Measurements from ENCODE around the gene ZBTB8B. TPM values are rescaled to one million over a fixed set of nuclear protein-coding genes. Genes with fewer than 3 reads are reported as not detected.
A peak's percentile ranks its signal among the peaks of the same experiment; 100 is the strongest.
"Not testable (repeated sequence)": the region's sequence is repeated elsewhere in the genome, so short reads cannot be mapped to it uniquely, and the experiment has no call there.

Gene ZBTB8B
- total RNA-seq, 1 donor from 2014 or later = 0.30 TPM

- H3K4me1 Mint-ChIP-seq (ENCODE audit: low read depth) = peaks cover 20% of the 10 kb centered on the region
- peaks cover 1% of the 10 kb centered on the region for H3K27me3 Mint-ChIP-seq (ENCODE audit: low read depth)
- H3K4me3 Mint-ChIP-seq (ENCODE audit: unreplicated experiment) = no peak overlapping the region
- no peak for DNase-seq (ENCODE audit: low spot score)
- peak overlapping the region; percentile 87 for H3K27ac Mint-ChIP-seq (ENCODE audit: unreplicated experiment)
- H3K36me3 Mint-ChIP-seq (ENCODE audit: low read depth) = peaks cover 3% of the 10 kb centered on the region
- TF ChIP-seq CTCF (IDR thresholded peaks at IDR 0.05) = peak; percentile 49
- H3K9me3 Mint-ChIP-seq (ENCODE audit: low read depth) = peaks cover 2% of the 10 kb centered on the region
Measured at GRCh38 chr1:32448773-32449456, 16.0 kb upstream of the ZBTB8B start.

GRCh38 chr1:32449457-32449831 lies 15.4 kb upstream of the ZBTB8B start:
- not testable (repeated sequence) for H3K4me3 Mint-ChIP-seq (ENCODE audit: unreplicated experiment); H3K9me3 Mint-ChIP-seq (ENCODE audit: low read depth); H3K27ac Mint-ChIP-seq (ENCODE audit: unreplicated experiment); DNase-seq (ENCODE audit: low spot score); H3K27me3 Mint-ChIP-seq (ENCODE audit: low read depth); H3K36me3 Mint-ChIP-seq (ENCODE audit: low read depth)
- H3K4me1 Mint-ChIP-seq (ENCODE audit: low read depth) = peaks cover 20% of the 10 kb centered on the region

GRCh38 chr1:32454726-32455125 lies 10.1 kb upstream of the ZBTB8B start:
- TF ChIP-seq CTCF (IDR thresholded peaks at IDR 0.05) = no peak
- H3K9me3 Mint-ChIP-seq (ENCODE audit: low read depth) = peaks cover 16% of the 10 kb centered on the region
- peaks cover 2% of the 10 kb centered on the region for H3K36me3 Mint-ChIP-seq (ENCODE audit: low read depth)
- H3K27me3 Mint-ChIP-seq (ENCODE audit: low read depth) = no peaks in the 10 kb centered on the region
- no peak for DNase-seq (ENCODE audit: low spot score)
- H3K27ac Mint-ChIP-seq (ENCODE audit: unreplicated experiment) = no peak overlapping the region
- no peak overlapping the region for H3K4me3 Mint-ChIP-seq (ENCODE audit: unreplicated experiment)
- no peaks in the 10 kb centered on the region for H3K4me1 Mint-ChIP-seq (ENCODE audit: low read depth)

GRCh38 chr1:32455958-32456357 lies 8.9 kb upstream of the ZBTB8B start:
- DNase-seq (ENCODE audit: low spot score) = no peak
- peaks cover 2% of the 10 kb centered on the region for H3K36me3 Mint-ChIP-seq (ENCODE audit: low read depth)
- TF ChIP-seq CTCF (IDR thresholded peaks at IDR 0.05) = no peak
- peaks cover 16% of the 10 kb centered on the region for H3K9me3 Mint-ChIP-seq (ENCODE audit: low read depth)
- no peak overlapping the region for H3K4me3 Mint-ChIP-seq (ENCODE audit: unreplicated experiment)
- H3K4me1 Mint-ChIP-seq (ENCODE audit: low read depth) = no peaks in the 10 kb centered on the region
- no peak overlapping the region for H3K27ac Mint-ChIP-seq (ENCODE audit: unreplicated experiment)
- H3K27me3 Mint-ChIP-seq (ENCODE audit: low read depth) = no peaks in the 10 kb centered on the region

- DNase-seq (ENCODE audit: low spot score); H3K36me3 Mint-ChIP-seq (ENCODE audit: low read depth); H3K27me3 Mint-ChIP-seq (ENCODE audit: low read depth); H3K4me3 Mint-ChIP-seq (ENCODE audit: unreplicated experiment); H3K4me1 Mint-ChIP-seq (ENCODE audit: low read depth); H3K27ac Mint-ChIP-seq (ENCODE audit: unreplicated experiment): not testable (repeated sequence)
- H3K9me3 Mint-ChIP-seq (ENCODE audit: low read depth) = peaks cover 16% of the 10 kb centered on the region
Measured at GRCh38 chr1:32458798-32459197, 6.1 kb upstream of the ZBTB8B start.

GRCh38 chr1:32462977-32463376 lies 1.9 kb upstream of the ZBTB8B start:
- DNase-seq (ENCODE audit: low spot score); H3K27ac Mint-ChIP-seq (ENCODE audit: unreplicated experiment); H3K4me3 Mint-ChIP-seq (ENCODE audit: unreplicated experiment); H3K27me3 Mint-ChIP-seq (ENCODE audit: low read depth); H3K36me3 Mint-ChIP-seq (ENCODE audit: low read depth): not testable (repeated sequence)
- Mint-ChIP-seq H3K9me3 (ENCODE audit: low read depth) (peaks cover 14% of the 10 kb centered on the region), H3K4me1 (ENCODE audit: low read depth) (peaks cover 15% of the 10 kb centered on the region)

GRCh38 chr1:32464191-32464715 lies 619 bp upstream of the ZBTB8B start:
- H3K27ac Mint-ChIP-seq (ENCODE audit: unreplicated experiment) = peak overlapping the region; percentile 77
- H3K4me1 Mint-ChIP-seq (ENCODE audit: low read depth) = peaks cover 15% of the 10 kb centered on the region
- peaks cover 7% of the 10 kb centered on the region for H3K27me3 Mint-ChIP-seq (ENCODE audit: low read depth)
- H3K9me3 Mint-ChIP-seq (ENCODE audit: low read depth) = peaks cover 2% of the 10 kb centered on the region
- peak overlapping the region; percentile 84 for H3K4me3 Mint-ChIP-seq (ENCODE audit: unreplicated experiment)
- peaks cover 2% of the 10 kb centered on the region for H3K36me3 Mint-ChIP-seq (ENCODE audit: low read depth)
- TF ChIP-seq CTCF (IDR thresholded peaks at IDR 0.05) = no peak
- no peak for DNase-seq (ENCODE audit: low spot score)
